GM04504 (cell line): ENCODE data around the gene KDM2B.

Experiments used
- DNase-seq: peaks from one replicate; pipeline ENCODE4 v3.0.0-alpha.2; 2012; ENCODE audit warnings: low read depth

Gene KDM2B

GRCh38 chr12:121430833-121431415 is 149.9 kb downstream of the KDM2B start:
- no peak for DNase-seq

GRCh38 chr12:121428883-121429282 is 151.9 kb downstream of the KDM2B start:
- DNase-seq, result no peak

GRCh38 chr12:121427556-121428050 is 153.2 kb downstream of the KDM2B start:
- DNase-seq, result no peak

- no peak for DNase-seq
These were observed 156.2 kb downstream of the KDM2B start for GRCh38 chr12:121424624-121424975.

GRCh38 chr12:121423682-121424623 is 156.9 kb downstream of the KDM2B start:
- DNase-seq, result no peak

- DNase-seq, result no peak
These were observed 157.6 kb downstream of the KDM2B start for GRCh38 chr12:121423253-121423652.

- no peak for DNase-seq
These were observed 160.7 kb downstream of the KDM2B start for GRCh38 chr12:121420109-121420508.

GRCh38 chr12:121417847-121418246 is 163.0 kb downstream of the KDM2B start:
- DNase-seq, result no peak

GRCh38 chr12:121413917-121414316 is 166.9 kb downstream of the KDM2B start:
- DNase-seq, result no peak

GRCh38 chr12:121405211-121405610 is 175.6 kb downstream of the KDM2B start:
- DNase-seq, result no peak

GRCh38 chr12:121404734-121405133 is 176.1 kb downstream of the KDM2B start:
- DNase-seq, result no peak

GRCh38 chr12:121403721-121404120 is 177.1 kb downstream of the KDM2B start:
- no peak for DNase-seq

GRCh38 chr12:121400332-121401139 is 180.3 kb downstream of the KDM2B start:
- no peak for DNase-seq

GRCh38 chr12:121399391-121400331 is 181.2 kb downstream of the KDM2B start, which contains the start of gene RNF34:
TSS of gene RNF34 (plus strand) at chr12:121400118. CDS start at chr12:121400213, 95 bp downstream.
- peak; percentile 96 for DNase-seq

GRCh38 chr12:121398355-121398754 is 182.5 kb downstream of the KDM2B start:
- no peak for DNase-seq

- no peak for DNase-seq
These were observed 183.3 kb downstream of the KDM2B start for GRCh38 chr12:121397521-121397920.

GRCh38 chr12:121392325-121392716 is 188.5 kb downstream of the KDM2B start:
- no peak for DNase-seq

- DNase-seq, result peak; percentile 79
These were observed 189.1 kb downstream of the KDM2B start for GRCh38 chr12:121391619-121392324.

- DNase-seq, result no peak
These were observed 190.0 kb downstream of the KDM2B start for GRCh38 chr12:121390856-121391255.

GRCh38 chr12:121388421-121388981 is 192.3 kb downstream of the KDM2B start:
- DNase-seq, result peak; percentile 68
